GM19351 (cell line): ENCODE data around the gene LCN15.
"Not testable (repeated sequence)": the region's sequence is repeated elsewhere in the genome, so short reads cannot be mapped to it uniquely, and the experiment has no call there.

Source experiments
- ATAC-seq: cut with Tn5 transposase; IDR thresholded peaks from one replicate; pipeline ENCODE4 v1.9.1; 2021; ENCODE audit warnings: mild to moderate bottlenecking, moderate library complexity; ENCODE audit not compliant: unreplicated experiment

LCN15 gene

GRCh38 chr9:136723362-136723976, 40.8 kb downstream of the LCN15 start:
- ATAC-seq, result no peak

GRCh38 chr9:136722969-136723356, 41.4 kb downstream of the LCN15 start:
- no peak for ATAC-seq

- ATAC-seq, result no peak
Measured at GRCh38 chr9:136722093-136722968, 42.0 kb downstream of the LCN15 start.

GRCh38 chr9:136721339-136722092, 42.8 kb downstream of the LCN15 start:
- no peak for ATAC-seq

- no peak for ATAC-seq
Measured at GRCh38 chr9:136720898-136721338, 43.4 kb downstream of the LCN15 start.

GRCh38 chr9:136720251-136720897, 43.9 kb downstream of the LCN15 start:
- no peak for ATAC-seq

- no peak for ATAC-seq
Measured at GRCh38 chr9:136719195-136719880, 45.0 kb downstream of the LCN15 start.

- no peak for ATAC-seq
Measured at GRCh38 chr9:136718345-136719194, 45.7 kb downstream of the LCN15 start.

- ATAC-seq, result no peak
Measured at GRCh38 chr9:136717399-136717798, 46.9 kb downstream of the LCN15 start.

GRCh38 chr9:136714893-136715274, 49.4 kb downstream of the LCN15 start:
- ATAC-seq, result no peak

GRCh38 chr9:136714096-136714892, 50.0 kb downstream of the LCN15 start:
- no peak for ATAC-seq

- no peak for ATAC-seq
Measured at GRCh38 chr9:136713550-136713949, 50.8 kb downstream of the LCN15 start.

GRCh38 chr9:136712690-136713544, 51.4 kb downstream of the LCN15 start:
- no peak for ATAC-seq

GRCh38 chr9:136711751-136712689, 52.3 kb downstream of the LCN15 start, which contains the start of gene DIPK1B:
Gene DIPK1B (plus strand): TSS chr9:136712572. CDS start chr9:136712666, 94 bp downstream.
- no peak for ATAC-seq

GRCh38 chr9:136711219-136711648, 53.1 kb downstream of the LCN15 start:
- ATAC-seq, result not testable (repeated sequence)

- ATAC-seq, result no peak
Measured at GRCh38 chr9:136710543-136710942, 53.8 kb downstream of the LCN15 start.
